SK-N-MC (cell line): ENCODE measurements around the gene DOCK4.

Experiments used
- EZH2 ChIP-seq: fragments of 200-600 bp; sonication (generic); IDR thresholded peaks from one replicate; pipeline ENCODE4 v1.6.1; 2017; ENCODE audit warnings: antibody characterized with exemption
- FOXP2 ChIP-seq: optimal IDR thresholded peaks from 2 replicates; pipeline ENCODE3; 2011; ENCODE audit warnings: mild to moderate bottlenecking, moderate library complexity; ENCODE audit not compliant: insufficient read depth; ENCODE audit errors: extremely low read length, control extremely low read depth
- POLR2AphosphoS5 ChIP-seq: IDR thresholded peaks from 2 replicates; pipeline ENCODE4 v1.6.1; 2012; ENCODE audit warnings: mild to moderate bottlenecking, low read depth, low read length, borderline replicate concordance

GRCh38 chr7:112167147-112167546 is 39.1 kb downstream of the DOCK4 start:
- TF ChIP-seq EZH2 (no peak), POLR2AphosphoS5 (no peak), FOXP2 (no peak)
